ENCODE results near the gene ZNF256. TPM values are rescaled to one million over a fixed set of nuclear protein-coding genes. Genes with fewer than 3 reads are reported as not detected.

Gene ZNF256
- total and polyA plus RNA-seq, 2 of the 13 experiments (the other 11 are each of a cell fraction or from before 2014, with no cell fraction given) = 3.8 to 6.0 TPM

DNA sequence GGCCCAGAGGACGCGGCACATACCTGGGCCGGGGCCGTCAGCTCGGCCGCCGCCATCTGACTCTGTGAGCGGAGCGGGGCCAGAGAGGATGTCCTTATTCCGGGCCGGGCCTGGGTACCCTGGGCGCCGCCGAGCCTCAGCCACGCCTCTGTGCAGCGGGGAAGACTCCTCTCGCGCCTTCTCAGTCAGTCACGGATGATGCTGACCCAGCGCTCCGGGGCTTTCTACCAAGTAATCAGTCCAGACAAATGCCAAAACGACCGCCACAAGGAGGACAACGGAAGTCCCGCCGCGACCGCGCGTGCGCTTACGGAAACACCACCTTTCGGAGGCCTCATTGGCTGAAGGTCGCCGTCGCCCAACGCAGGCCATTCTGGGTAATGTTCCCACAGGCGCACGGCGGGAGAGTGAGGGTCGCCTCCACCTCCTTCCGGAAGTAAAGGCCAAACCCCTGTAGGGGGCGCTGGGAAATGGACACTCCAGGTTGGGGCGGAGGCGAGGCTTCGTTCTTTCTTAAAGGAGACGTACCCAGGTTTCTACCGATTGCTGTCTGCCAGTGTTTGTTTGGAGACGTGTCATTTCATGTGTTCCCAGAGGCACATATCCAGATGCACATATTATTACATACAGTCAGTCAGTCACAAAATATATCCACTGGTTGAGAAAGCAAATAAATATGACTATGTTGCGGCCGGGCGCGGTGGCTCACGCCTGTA, at the start of gene ZNF256 (continued):
- TF ChIP-seq, protein P1, sequence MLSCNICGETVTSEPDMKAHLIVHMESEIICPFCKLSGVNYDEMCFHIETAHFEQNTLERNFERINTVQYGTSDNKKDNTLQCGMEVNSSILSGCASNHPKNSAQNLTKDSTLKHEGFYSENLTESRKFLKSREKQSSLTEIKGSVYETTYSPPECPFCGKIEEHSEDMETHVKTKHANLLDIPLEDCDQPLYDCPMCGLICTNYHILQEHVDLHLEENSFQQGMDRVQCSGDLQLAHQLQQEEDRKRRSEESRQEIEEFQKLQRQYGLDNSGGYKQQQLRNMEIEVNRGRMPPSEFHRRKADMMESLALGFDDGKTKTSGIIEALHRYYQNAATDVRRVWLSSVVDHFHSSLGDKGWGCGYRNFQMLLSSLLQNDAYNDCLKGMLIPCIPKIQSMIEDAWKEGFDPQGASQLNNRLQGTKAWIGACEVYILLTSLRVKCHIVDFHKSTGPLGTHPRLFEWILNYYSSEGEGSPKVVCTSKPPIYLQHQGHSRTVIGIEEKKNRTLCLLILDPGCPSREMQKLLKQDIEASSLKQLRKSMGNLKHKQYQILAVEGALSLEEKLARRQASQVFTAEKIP (CRISPR knock-in tag; IDR thresholded peaks at IDR 0.05; ENCODE audit: borderline replicate concordance) = no peak
- TF ChIP-seq, protein P2, sequence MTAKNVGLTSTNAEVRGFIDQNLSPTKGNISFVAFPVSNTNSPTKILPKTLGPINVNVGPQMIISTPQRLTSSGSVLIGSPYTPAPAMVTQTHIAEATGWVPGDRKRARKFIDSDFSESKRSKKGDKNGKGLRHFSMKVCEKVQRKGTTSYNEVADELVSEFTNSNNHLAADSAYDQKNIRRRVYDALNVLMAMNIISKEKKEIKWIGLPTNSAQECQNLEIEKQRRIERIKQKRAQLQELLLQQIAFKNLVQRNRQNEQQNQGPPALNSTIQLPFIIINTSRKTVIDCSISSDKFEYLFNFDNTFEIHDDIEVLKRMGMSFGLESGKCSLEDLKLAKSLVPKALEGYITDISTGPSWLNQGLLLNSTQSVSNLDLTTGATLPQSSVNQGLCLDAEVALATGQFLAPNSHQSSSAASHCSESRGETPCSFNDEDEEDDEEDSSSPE (CRISPR knock-in tag; IDR thresholded peaks at IDR 0.05) = peak; percentile 96
- TF ChIP-seq CCDC6 (CRISPR knock-in tag; IDR thresholded peaks at IDR 0.05) (no peak), SMC3 (IDR thresholded peaks at IDR 0.05; ENCODE audit: low read length) (0 out of 2 replicates have a peak, but pooled peaks have one; percentile 23), HCFC1 (IDR thresholded peaks at IDR 0.05; ENCODE audit: low read depth, low read length) (peak; percentile 53), MEF2D (CRISPR knock-in tag; IDR thresholded peaks at IDR 0.05) (peak; percentile 68), NPAS2 (CRISPR knock-in tag; IDR thresholded peaks at IDR 0.05; ENCODE audit: borderline replicate concordance) (no peak), RCOR2 (CRISPR knock-in tag; IDR thresholded peaks at IDR 0.05) (0 out of 2 replicates have a peak, but pooled peaks have one; percentile 17), NFKBIZ (CRISPR knock-in tag; IDR thresholded peaks at IDR 0.05) (no peak), ZZZ3 (CRISPR knock-in tag; IDR thresholded peaks at IDR 0.05; ENCODE audit: borderline replicate concordance) (peak; percentile 98), PCBP1 (IDR thresholded peaks at IDR 0.05; ENCODE audit: borderline replicate concordance, low read depth, low read length) (no peak), PTBP1 (IDR thresholded peaks at IDR 0.05; ENCODE audit: low read depth, low read length, poor library complexity, severe bottlenecking) (no peak), HES4 (CRISPR knock-in tag; IDR thresholded peaks at IDR 0.05; ENCODE audit: borderline replicate concordance) (peak; percentile 45; the same call in 1 of the 2 replicates), ZNF678 (CRISPR knock-in tag; IDR thresholded peaks at IDR 0.05) (0 out of 2 replicates have a peak, but pooled peaks have one; percentile 39), ATM (IDR thresholded peaks at IDR 0.05; ENCODE audit: borderline replicate concordance) (no peak), ZSCAN21 (CRISPR knock-in tag; IDR thresholded peaks at IDR 0.05; ENCODE audit: borderline replicate concordance) (0 out of 2 replicates have a peak, but pooled peaks have one; percentile 56), ZNF556 (CRISPR knock-in tag; IDR thresholded peaks at IDR 0.05; ENCODE audit: borderline replicate concordance) (peak; percentile 70; the same call in 1 of the 2 replicates), ZNF883 (CRISPR knock-in tag; IDR thresholded peaks at IDR 0.05; ENCODE audit: not compliant biosample characterization) (no peak)
- TF ChIP-seq, protein P3, sequence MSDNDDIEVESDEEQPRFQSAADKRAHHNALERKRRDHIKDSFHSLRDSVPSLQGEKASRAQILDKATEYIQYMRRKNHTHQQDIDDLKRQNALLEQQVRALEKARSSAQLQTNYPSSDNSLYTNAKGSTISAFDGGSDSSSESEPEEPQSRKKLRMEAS (IDR thresholded peaks at IDR 0.05) = peak; percentile 80
- TF ChIP-seq, protein P4, sequence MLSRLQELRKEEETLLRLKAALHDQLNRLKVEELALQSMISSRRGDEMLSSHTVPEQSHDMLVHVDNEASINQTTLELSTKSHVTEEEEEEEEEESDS (CRISPR knock-in tag; IDR thresholded peaks at IDR 0.05; ENCODE audit: borderline replicate concordance) = no peak
- TF ChIP-seq, protein P5, sequence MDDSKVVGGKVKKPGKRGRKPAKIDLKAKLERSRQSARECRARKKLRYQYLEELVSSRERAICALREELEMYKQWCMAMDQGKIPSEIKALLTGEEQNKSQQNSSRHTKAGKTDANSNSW (CRISPR knock-in tag; IDR thresholded peaks at IDR 0.05; ENCODE audit: borderline replicate concordance) = no peak
- TF ChIP-seq, protein P6, sequence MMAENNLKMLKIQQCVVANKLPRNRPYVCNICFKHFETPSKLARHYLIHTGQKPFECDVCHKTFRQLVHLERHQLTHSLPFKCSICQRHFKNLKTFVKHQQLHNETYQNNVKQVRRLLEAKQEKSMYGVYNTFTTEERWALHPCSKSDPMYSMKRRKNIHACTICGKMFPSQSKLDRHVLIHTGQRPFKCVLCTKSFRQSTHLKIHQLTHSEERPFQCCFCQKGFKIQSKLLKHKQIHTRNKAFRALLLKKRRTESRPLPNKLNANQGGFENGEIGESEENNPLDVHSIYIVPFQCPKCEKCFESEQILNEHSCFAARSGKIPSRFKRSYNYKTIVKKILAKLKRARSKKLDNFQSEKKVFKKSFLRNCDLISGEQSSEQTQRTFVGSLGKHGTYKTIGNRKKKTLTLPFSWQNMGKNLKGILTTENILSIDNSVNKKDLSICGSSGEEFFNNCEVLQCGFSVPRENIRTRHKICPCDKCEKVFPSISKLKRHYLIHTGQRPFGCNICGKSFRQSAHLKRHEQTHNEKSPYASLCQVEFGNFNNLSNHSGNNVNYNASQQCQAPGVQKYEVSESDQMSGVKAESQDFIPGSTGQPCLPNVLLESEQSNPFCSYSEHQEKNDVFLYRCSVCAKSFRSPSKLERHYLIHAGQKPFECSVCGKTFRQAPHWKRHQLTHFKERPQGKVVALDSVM (CRISPR knock-in tag; IDR thresholded peaks at IDR 0.05) = no peak

Data from HepG2 (cell line).